Neural cell (in vitro differentiated cells): ENCODE measurements around the gene TSR1. TPM values are rescaled to one million over a fixed set of nuclear protein-coding genes. Genes with fewer than 3 reads are reported as not detected.

Experiments
- H2AFZ ChIP-seq: fragments of 200-600, 300-800 bp; sonication (generic), shearing (Covaris generic); 2 replicates; pipeline ENCODE4 v1.6.0; 2014; ENCODE audit warnings: low read depth, mild to moderate bottlenecking, antibody characterized with exemption, low read length, moderate library complexity
- H3F3A ChIP-seq: fragments of 200-600 bp; shearing (Covaris generic); 2 replicates; pipeline ENCODE4 v1.6.1; 2016; ENCODE audit warnings: mild to moderate bottlenecking, moderate library complexity, mixed read lengths, antibody characterized with exemption, low read length; ENCODE audit not compliant: insufficient read depth, poor library complexity, severe bottlenecking
- H3K27ac ChIP-seq: fragments of 200-600, 300-800 bp; sonication (generic), shearing (Covaris generic); 2 replicates; pipeline ENCODE4 v1.5.1; 2014; ENCODE audit warnings: mild to moderate bottlenecking, low read length, moderate library complexity
- H3K27me3 ChIP-seq: fragments of 300-800, 200-600 bp; sonication (generic), shearing (Covaris generic); 2 replicates; pipeline ENCODE4 v1.6.0; 2014; ENCODE audit warnings: mild to moderate bottlenecking, low read depth, low read length, moderate library complexity; ENCODE audit not compliant: insufficient read depth
- H3K36me3 ChIP-seq: fragments of 300-800, 200-600 bp; sonication (generic), shearing (Covaris generic); 2 replicates; pipeline ENCODE4 v1.5.1; 2014; ENCODE audit warnings: mild to moderate bottlenecking, antibody characterized with exemption, low read length, moderate library complexity; ENCODE audit not compliant: insufficient read depth
- H3K4me2 ChIP-seq: fragments of 300-800, 200-600 bp; sonication (generic), shearing (Covaris generic); 2 replicates; pipeline ENCODE4 v1.6.0; 2014; ENCODE audit warnings: mild to moderate bottlenecking, low read length
- H3K4me3 ChIP-seq: fragments of 300-800, 200-600 bp; sonication (generic), shearing (Covaris generic); 2 replicates; pipeline ENCODE4 v1.5.1; 2014; ENCODE audit warnings: mild to moderate bottlenecking, low read length, moderate library complexity
- H3K79me2 ChIP-seq: fragments of 200-600 bp; shearing (Covaris generic); replicated peaks from 2 replicates; pipeline ENCODE4 v1.6.0; 2014; ENCODE audit warnings: mild to moderate bottlenecking, low read length, moderate library complexity; ENCODE audit not compliant: insufficient read depth
- H3K9ac ChIP-seq: fragments of 300-800, 200-600 bp; sonication (generic), shearing (Covaris generic); 2 replicates; pipeline ENCODE4 v1.6.1; 2016; ENCODE audit warnings: mild to moderate bottlenecking, low read length, mixed read lengths
- H3K9me2 ChIP-seq: fragments of 200-600 bp; shearing (Covaris generic); 2 replicates; pipeline ENCODE4 v1.6.1; 2016; ENCODE audit warnings: mild to moderate bottlenecking, low read length, mixed read lengths; ENCODE audit not compliant: insufficient read depth
- H3K9me3 ChIP-seq: fragments of 200-600, 300-800 bp; sonication (generic), shearing (Covaris generic); 2 replicates; pipeline ENCODE4 v1.6.1; 2016; ENCODE audit warnings: mild to moderate bottlenecking, mixed run types, low read length, moderate library complexity, mixed read lengths
- H4K20me1 ChIP-seq: fragments of 200-600 bp; shearing (Covaris generic); 2 replicates; pipeline ENCODE4 v1.6.1; 2016; ENCODE audit warnings: mild to moderate bottlenecking, mixed run types; ENCODE audit not compliant: insufficient read depth
- EP300 ChIP-seq: fragments of 450-650 bp; conservative IDR thresholded peaks from 2 replicates; pipeline ENCODE4 v1.6.1; 2014; ENCODE audit warnings: antibody characterized with exemption, mild to moderate bottlenecking, moderate library complexity; ENCODE audit not compliant: poor library complexity, severe bottlenecking
- EZH2 ChIP-seq: fragments of 200-600, 300-800 bp; shearing (Covaris generic), sonication (generic); IDR thresholded peaks from 2 replicates; pipeline ENCODE4 v1.6.1; 2014; ENCODE audit warnings: antibody characterized with exemption, low read length, borderline replicate concordance, mild to moderate bottlenecking; ENCODE audit not compliant: insufficient read depth, poor library complexity, severe bottlenecking
- MXI1 ChIP-seq: fragments of 450-650 bp; conservative IDR thresholded peaks from 2 replicates; pipeline ENCODE4 v1.6.1; 2014; ENCODE audit warnings: antibody characterized with exemption, mild to moderate bottlenecking; ENCODE audit not compliant: poor library complexity, severe bottlenecking
- POLR2AphosphoS5 ChIP-seq: IDR thresholded peaks from 2 replicates; pipeline ENCODE4 v1.6.1; 2012
- SMC3 ChIP-seq: fragments of 450-650 bp; conservative IDR thresholded peaks from 2 replicates; pipeline ENCODE4 v1.6.1; 2014; ENCODE audit warnings: antibody characterized with exemption, mild to moderate bottlenecking, moderate library complexity; ENCODE audit not compliant: poor library complexity
- TAF1 ChIP-seq: IDR thresholded peaks from 2 replicates; pipeline ENCODE4 v1.6.1; 2012; ENCODE audit warnings: low read depth
- polyA plus RNA-seq: library from polyadenylated mRNA; depleted of rRNA; stranded (reverse); fragments of >200 nt; gene quantifications from 2 replicates; pipeline ENCODE4 v1.2.3, GENCODE V29; 2014
- small RNA-seq, 3 experiments: library from RNA; depleted of rRNA; stranded (forward); fragments of <200 nt; gene quantifications; one replicate each; pipeline ENCODE3, GENCODE V24; 2012
- TF ChIP-seq, protein P1 (sequence below): fragments of 450-650 bp; IDR thresholded peaks from 2 replicates; pipeline ENCODE4 v1.5.1; 2014; ENCODE audit warnings: antibody characterized with exemption, mild to moderate bottlenecking, moderate library complexity; ENCODE audit not compliant: poor library complexity, severe bottlenecking

TSR1 gene
- polyA plus RNA-seq, 1 donor from 2014 or later: 31.8 TPM

DNA sequence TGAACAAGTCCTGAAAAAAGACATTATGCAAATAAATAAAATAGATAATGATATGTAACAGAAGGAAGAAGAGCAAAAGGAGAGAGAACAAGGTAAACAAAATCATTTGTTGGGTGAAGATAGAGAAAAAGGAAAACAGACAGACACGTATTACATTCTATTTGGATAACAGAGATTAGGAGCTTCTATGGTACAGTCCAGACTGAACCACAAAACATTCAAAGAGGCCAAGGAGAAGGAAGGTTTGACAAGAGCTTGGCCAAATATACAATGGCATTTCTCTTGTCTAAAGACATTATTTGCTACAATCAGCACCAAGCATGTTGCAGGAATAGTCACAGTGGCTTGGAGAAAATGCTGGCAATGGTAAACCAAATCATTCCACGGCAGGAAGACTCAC, 61.8 kb downstream of the TSR1 start:
- TF ChIP-seq TAF1 (no peak), SMC3 (no peak), MXI1 (no peak), EZH2 (no peak), POLR2AphosphoS5 (no peak), EP300 (no peak)
- TF ChIP-seq, protein P1, sequence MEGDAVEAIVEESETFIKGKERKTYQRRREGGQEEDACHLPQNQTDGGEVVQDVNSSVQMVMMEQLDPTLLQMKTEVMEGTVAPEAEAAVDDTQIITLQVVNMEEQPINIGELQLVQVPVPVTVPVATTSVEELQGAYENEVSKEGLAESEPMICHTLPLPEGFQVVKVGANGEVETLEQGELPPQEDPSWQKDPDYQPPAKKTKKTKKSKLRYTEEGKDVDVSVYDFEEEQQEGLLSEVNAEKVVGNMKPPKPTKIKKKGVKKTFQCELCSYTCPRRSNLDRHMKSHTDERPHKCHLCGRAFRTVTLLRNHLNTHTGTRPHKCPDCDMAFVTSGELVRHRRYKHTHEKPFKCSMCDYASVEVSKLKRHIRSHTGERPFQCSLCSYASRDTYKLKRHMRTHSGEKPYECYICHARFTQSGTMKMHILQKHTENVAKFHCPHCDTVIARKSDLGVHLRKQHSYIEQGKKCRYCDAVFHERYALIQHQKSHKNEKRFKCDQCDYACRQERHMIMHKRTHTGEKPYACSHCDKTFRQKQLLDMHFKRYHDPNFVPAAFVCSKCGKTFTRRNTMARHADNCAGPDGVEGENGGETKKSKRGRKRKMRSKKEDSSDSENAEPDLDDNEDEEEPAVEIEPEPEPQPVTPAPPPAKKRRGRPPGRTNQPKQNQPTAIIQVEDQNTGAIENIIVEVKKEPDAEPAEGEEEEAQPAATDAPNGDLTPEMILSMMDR: no peak
- no peaks in the 10 kb centered on the region for H3K79me2 ChIP-seq
- H3K4me3 ChIP-seq: no peak overlapping the region
- H4K20me1 ChIP-seq: no peaks in the 10 kb centered on the region
- H3K9me2 ChIP-seq: no peaks in the 10 kb centered on the region
- no peaks in the 10 kb centered on the region for H3F3A ChIP-seq
- H3K4me2 ChIP-seq: no peak overlapping the region
- H3K9ac ChIP-seq: no peak overlapping the region
- H2AFZ ChIP-seq: no peak overlapping the region
- H3K36me3 ChIP-seq: no peaks in the 10 kb centered on the region
- no peaks in the 10 kb centered on the region for H3K27me3 ChIP-seq
- no peaks in the 10 kb centered on the region for H3K9me3 ChIP-seq
- no peak overlapping the region for H3K27ac ChIP-seq

Small RNAs within 50 kb of the gene (small RNA-seq; reads per million reads assigned to genes)
- 0 reads per million in 3 experiments for gene AC006435.3
- 38.6 to 129 (median 68.8) reads per million in 3 experiments for gene SNORD91A
- 15.3 to 40.3 (median 29.7) reads per million in 3 experiments for gene SNORD91B

Other genes starting within 250 kb of the TSR1 start
- gene SMG6, start 32.7 kb downstream of the TSR1 start, polyA plus RNA-seq: 13.9 and 17.5 TPM in 2 replicates
- gene SRR, start 32.5 kb downstream of the TSR1 start, polyA plus RNA-seq: 30.0 and 69.0 TPM in 2 replicates
- 222 and 281 TPM in 2 replicates for gene SGSM2, start 1.0 kb upstream of the TSR1 start, polyA plus RNA-seq
- gene MNT, start 64.6 kb upstream of the TSR1 start, polyA plus RNA-seq: 6.1 and 11.6 TPM in 2 replicates
- gene METTL16, start 175.4 kb upstream of the TSR1 start, polyA plus RNA-seq: 18.7 and 20.3 TPM in 2 replicates